Prostate gland (tissue), 2 donors: ENCODE data around the gene LRRC2. TPM values are rescaled to one million over a fixed set of nuclear protein-coding genes. Genes with fewer than 3 reads are reported as not detected.

Experiments
- DNase-seq: peaks from one replicate; pipeline ENCODE4 v3.0.0-alpha.2; 2019; ENCODE audit warnings: low spot score
- H3K27ac ChIP-seq, 2 donors: fragments of 200-600 bp; sonication (generic); 2 replicates each; pipeline ENCODE4 v1.5.1; 2017 to 2019
- H3K27me3 ChIP-seq: fragments of 200-600 bp; sonication (generic); replicated peaks from 2 replicates; pipeline ENCODE4 v1.5.1; 2019; ENCODE audit not compliant: insufficient read depth
- H3K36me3 ChIP-seq, 2 donors: fragments of 200-600 bp; sonication (generic); 1 replicate in 1 of 2; 2 replicates in 1 of 2; pipeline versions ENCODE4 v1.5.1 to v1.8.1; 2017 to 2019
- H3K4me1 ChIP-seq: fragments of 200-600 bp; sonication (generic); replicated peaks from 2 replicates; pipeline ENCODE4 v1.5.1; 2019
- H3K4me3 ChIP-seq, 2 donors: fragments of 200-600 bp; sonication (generic); 2 replicates each; pipeline ENCODE4 v1.5.1; 2017 to 2019
- H3K9me3 ChIP-seq: fragments of 200-600 bp; sonication (generic); 2 replicates; pipeline ENCODE4 v1.5.1; 2017
- CTCF ChIP-seq, 4 experiments: fragments of 200-600 bp in 2 of 4; fragments of 450-650 bp in 2 of 4; sonication (generic) in 2 of 4; IDR thresholded peaks; 1 replicate in 3 of 4; 2 replicates in 1 of 4; pipeline ENCODE4 v1.5.1; 2016 to 2019; ENCODE audit warnings: antibody characterized with exemption in 4 of 4, mild to moderate bottlenecking in 2 of 4, moderate library complexity in 2 of 4
- POLR2A ChIP-seq: fragments of 450-650 bp; IDR thresholded peaks from one replicate; pipeline ENCODE4 v1.6.1; 2016; ENCODE audit warnings: antibody characterized with exemption, mild to moderate bottlenecking
- POLR2AphosphoS5 ChIP-seq: sonication (generic); formaldehyde crosslinking; IDR thresholded peaks from one replicate; pipeline ENCODE4 v1.6.1; 2017; ENCODE audit warnings: antibody characterized with exemption
- WGBS: methylation state at CpG from one replicate; pipeline ENCODE4 v1.1.5; 2018; 5-methylcytosine and 5-hydroxymethylcytosine counted together
- intact Hi-C: fragments of 100-400 bp; cut with DNase I; formaldehyde crosslinking; loops from one replicate; pipeline ENCODE4 v1.14.2; 2022
- total RNA-seq, 2 donors: library from RNA; depleted of rRNA; stranded (reverse); fragments of >200 nt; gene quantifications; one replicate each; pipeline ENCODE4 v1.1.0, GENCODE V29; 2016

LRRC2 gene
- total RNA-seq, 2 donors from 2014 or later, result 0.45 to 1.6 TPM

- H3K4me1 ChIP-seq, result no peaks in the 10 kb centered on the region
- 19% methylated on average over 9 of the region's 9 CpGs for WGBS
- H3K27ac ChIP-seq, result no peak within 1 kb of the TSS
- intact Hi-C loops, result no loop called here
- H3K4me3 ChIP-seq, result no peak within 1 kb of the TSS
- no peaks in the 10 kb centered on the region for H3K27me3 ChIP-seq
- peak; percentile 50 for TF ChIP-seq POLR2AphosphoS5
- no peak for TF ChIP-seq CTCF (IDR thresholded peaks at IDR 0.05)
- TF ChIP-seq POLR2A, result no peak
- no peaks in the 10 kb centered on the region for H3K36me3 ChIP-seq
- no peaks in the 10 kb centered on the region for H3K9me3 ChIP-seq
- peak; percentile 29 for DNase-seq
Observed at GRCh38 chr3:46612324-46612723, 46.2 kb upstream of the LRRC2 start, which contains the start of gene FAM240A. FAM240A (plus strand) TSS chr3:46612525; CDS start chr3:46612684, 159 bp downstream.

DNA sequence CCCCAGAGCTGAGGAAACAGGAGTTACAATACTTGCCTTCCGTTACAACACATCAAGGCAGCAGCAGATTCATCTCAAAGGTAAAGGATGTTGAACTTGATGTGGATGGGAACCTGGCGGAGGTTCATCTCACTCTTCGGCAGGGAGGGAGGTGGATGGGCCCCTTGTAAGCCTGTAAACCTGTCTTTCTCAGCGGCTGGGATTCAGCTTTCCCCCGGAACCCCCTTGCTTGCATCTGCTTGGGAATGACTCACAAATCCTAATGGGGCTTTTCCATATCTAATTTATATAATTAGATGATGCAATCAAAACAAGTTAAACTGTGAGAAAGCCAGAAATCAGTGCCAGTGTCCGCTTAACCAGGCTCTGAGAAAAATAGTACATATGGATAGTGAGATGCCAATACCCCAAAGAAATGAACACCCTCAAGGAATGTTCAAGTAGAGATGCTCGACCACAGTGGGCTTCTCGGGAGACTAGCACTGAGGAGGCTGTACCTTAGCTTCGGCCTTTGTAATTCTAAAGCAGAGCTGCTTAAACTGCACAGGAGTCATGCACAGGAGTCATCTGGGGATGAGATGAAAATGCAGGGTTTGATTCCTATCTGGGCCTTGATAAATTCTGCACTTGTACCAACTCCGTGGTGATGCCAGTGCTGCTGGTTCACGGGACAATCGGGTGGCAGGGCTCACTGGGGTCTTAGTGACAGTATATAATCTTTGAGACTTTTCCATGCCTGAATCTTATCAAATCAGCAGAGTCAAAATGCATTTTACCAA is 44.0 kb upstream of the LRRC2 start:
- no peak overlapping the region for H3K27ac ChIP-seq
- H3K4me3 ChIP-seq, result no peak overlapping the region
- H3K36me3 ChIP-seq, result no peaks in the 10 kb centered on the region
- no peaks in the 10 kb centered on the region for H3K27me3 ChIP-seq
- WGBS, result 77% methylated on average over 12 of the region's 12 CpGs
- no peaks in the 10 kb centered on the region for H3K9me3 ChIP-seq
- no peak for DNase-seq
- intact Hi-C loops, result no loop called here
- TF ChIP-seq POLR2A (no peak), POLR2AphosphoS5 (no peak), CTCF (IDR thresholded peaks at IDR 0.05) (no peak)
- no peaks in the 10 kb centered on the region for H3K4me1 ChIP-seq

DNA sequence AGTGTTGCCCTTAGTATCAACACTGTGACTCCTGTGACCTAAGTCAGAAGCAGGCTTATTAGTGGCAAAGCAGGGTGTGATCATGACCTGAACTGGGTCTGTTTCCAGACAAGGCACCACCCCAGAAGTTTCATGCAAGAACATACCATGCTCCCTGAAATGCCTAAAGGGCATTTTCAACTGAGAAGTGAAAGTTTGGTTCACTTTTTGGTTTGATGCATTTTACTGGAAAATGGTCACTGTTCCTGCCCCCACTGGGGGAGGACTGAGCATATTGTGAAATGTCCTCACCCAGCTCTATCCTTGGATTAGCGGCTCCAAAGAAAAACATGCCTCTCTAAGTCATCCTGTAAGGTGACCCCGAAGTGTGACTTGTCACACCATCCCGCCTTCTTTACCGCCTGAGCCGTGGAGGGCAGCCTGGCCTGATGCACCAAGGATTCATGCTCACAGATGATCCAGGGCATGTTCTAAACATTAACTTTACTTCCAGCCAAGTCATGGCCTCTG is 43.2 kb upstream of the LRRC2 start:
- H3K27ac ChIP-seq, result no peak overlapping the region

DNA sequence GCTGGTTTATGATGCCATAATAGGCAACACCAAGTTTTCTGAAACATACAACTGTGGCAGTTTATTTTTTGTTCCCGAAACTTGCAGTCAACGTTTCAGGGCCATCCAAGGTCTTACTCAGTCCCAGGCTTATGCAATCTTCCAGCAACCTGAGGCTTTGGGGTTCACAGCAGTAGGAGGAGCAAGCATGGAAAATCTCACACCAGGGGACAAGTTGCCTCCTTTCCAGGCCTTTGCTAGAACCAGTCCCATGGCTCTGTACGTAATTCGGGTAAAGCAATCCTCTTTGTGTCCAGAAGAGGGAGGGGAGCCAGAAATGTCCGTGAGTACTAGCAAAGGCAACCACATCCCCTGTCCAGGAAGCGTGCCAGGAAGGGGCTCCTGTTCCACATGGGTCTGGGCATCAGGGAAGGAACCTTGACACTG is 41.5 kb upstream of the LRRC2 start:
- no peaks in the 10 kb centered on the region for H3K4me1 ChIP-seq
- H3K27ac ChIP-seq, result no peak overlapping the region
- 70% methylated on average over 6 of the region's 6 CpGs for WGBS
- H3K9me3 ChIP-seq, result no peaks in the 10 kb centered on the region
- H3K36me3 ChIP-seq, result no peaks in the 10 kb centered on the region
- intact Hi-C loops, result no loop called here
- H3K4me3 ChIP-seq, result no peak overlapping the region
- TF ChIP-seq POLR2AphosphoS5, result no peak
- TF ChIP-seq CTCF (IDR thresholded peaks at IDR 0.05), result no peak
- no peak for TF ChIP-seq POLR2A
- no peaks in the 10 kb centered on the region for H3K27me3 ChIP-seq
- no peak for DNase-seq

More for the DNA sequence above, 43.2 kb upstream of the LRRC2 start:
- DNase-seq, result no peak
- H3K4me1 ChIP-seq, result no peaks in the 10 kb centered on the region
- H3K36me3 ChIP-seq, result no peaks in the 10 kb centered on the region
- intact Hi-C loops, result no loop called here
- H3K4me3 ChIP-seq, result no peak overlapping the region
- TF ChIP-seq POLR2A, result no peak
- no peak for TF ChIP-seq POLR2AphosphoS5
- no peak for TF ChIP-seq CTCF (IDR thresholded peaks at IDR 0.05)
- no peaks in the 10 kb centered on the region for H3K9me3 ChIP-seq
- 85% methylated on average over 5 of the region's 5 CpGs for WGBS
- H3K27me3 ChIP-seq, result no peaks in the 10 kb centered on the region

- H3K36me3 ChIP-seq, result no peaks in the 10 kb centered on the region
- H3K27me3 ChIP-seq, result no peaks in the 10 kb centered on the region
- H3K27ac ChIP-seq, result no peak overlapping the region
- no peaks in the 10 kb centered on the region for H3K9me3 ChIP-seq
- DNase-seq, result no peak
- intact Hi-C loops, result no loop called here
- H3K4me3 ChIP-seq, result no peak overlapping the region
- 84% methylated on average over 2 of the region's 2 CpGs for WGBS
- no peak for TF ChIP-seq CTCF (IDR thresholded peaks at IDR 0.05)
- no peak for TF ChIP-seq POLR2AphosphoS5
- no peak for TF ChIP-seq POLR2A
- no peaks in the 10 kb centered on the region for H3K4me1 ChIP-seq
Observed at GRCh38 chr3:46604127-46604526, 38.0 kb upstream of the LRRC2 start.
